NCI-H1105 (cell line): Measurements from ENCODE around the gene IL17RE.
"Not testable (repeated sequence)": the region's sequence is repeated elsewhere in the genome, so short reads cannot be mapped to it uniquely, and the experiment has no call there.

Experiments
- DNase-seq: peaks from one replicate; lab custom pipeline; 2025; lab: John Stamatoyannopoulos, UW

The IL17RE gene, protein sequence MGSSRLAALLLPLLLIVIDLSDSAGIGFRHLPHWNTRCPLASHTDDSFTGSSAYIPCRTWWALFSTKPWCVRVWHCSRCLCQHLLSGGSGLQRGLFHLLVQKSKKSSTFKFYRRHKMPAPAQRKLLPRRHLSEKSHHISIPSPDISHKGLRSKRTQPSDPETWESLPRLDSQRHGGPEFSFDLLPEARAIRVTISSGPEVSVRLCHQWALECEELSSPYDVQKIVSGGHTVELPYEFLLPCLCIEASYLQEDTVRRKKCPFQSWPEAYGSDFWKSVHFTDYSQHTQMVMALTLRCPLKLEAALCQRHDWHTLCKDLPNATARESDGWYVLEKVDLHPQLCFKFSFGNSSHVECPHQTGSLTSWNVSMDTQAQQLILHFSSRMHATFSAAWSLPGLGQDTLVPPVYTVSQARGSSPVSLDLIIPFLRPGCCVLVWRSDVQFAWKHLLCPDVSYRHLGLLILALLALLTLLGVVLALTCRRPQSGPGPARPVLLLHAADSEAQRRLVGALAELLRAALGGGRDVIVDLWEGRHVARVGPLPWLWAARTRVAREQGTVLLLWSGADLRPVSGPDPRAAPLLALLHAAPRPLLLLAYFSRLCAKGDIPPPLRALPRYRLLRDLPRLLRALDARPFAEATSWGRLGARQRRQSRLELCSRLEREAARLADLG

DNA sequence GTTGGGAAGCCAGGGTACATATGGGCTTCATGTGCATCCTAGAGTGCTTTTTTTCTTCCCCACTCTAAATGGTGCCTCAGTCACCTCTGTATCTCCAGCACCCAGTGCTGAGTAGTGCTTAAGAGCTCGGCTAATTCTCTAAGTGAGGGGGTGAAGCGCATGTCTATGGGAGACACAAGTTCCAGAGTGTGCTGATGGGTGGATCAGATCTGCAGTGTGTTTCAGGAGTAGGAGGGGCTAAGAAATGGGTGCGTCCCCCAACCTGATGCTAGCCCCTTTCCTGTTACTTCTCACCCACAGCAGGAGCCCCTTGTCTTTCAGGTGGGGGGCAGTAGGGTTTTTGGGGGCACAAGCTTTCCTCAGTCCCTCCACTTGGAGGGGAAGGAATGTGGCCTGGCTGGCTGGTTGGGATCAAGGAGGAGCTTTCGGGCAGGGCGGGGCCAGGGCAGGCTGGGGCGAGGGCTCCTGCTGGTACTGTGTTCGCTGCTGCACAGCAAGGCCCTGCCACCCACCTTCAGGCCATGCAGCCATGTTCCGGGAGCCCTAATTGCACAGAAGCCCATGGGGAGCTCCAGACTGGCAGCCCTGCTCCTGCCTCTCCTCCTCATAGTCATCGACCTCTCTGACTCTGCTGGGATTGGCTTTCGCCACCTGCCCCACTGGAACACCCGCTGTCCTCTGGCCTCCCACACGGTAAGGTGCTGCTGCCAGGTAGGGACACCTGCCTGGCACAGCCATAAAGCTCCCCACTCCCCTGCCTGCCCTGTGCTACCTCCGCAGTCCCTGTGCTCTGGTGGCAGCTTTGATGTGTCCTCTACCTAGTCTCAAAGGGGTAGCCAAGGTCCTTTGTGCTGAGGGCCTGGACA, at the start of gene IL17RE:
IL17RE (plus strand) TSS at position 477 of the 866 bp plus-strand sequence; CDS start at position 562, 85 bp downstream.
- no peak for DNase-seq

DNA sequence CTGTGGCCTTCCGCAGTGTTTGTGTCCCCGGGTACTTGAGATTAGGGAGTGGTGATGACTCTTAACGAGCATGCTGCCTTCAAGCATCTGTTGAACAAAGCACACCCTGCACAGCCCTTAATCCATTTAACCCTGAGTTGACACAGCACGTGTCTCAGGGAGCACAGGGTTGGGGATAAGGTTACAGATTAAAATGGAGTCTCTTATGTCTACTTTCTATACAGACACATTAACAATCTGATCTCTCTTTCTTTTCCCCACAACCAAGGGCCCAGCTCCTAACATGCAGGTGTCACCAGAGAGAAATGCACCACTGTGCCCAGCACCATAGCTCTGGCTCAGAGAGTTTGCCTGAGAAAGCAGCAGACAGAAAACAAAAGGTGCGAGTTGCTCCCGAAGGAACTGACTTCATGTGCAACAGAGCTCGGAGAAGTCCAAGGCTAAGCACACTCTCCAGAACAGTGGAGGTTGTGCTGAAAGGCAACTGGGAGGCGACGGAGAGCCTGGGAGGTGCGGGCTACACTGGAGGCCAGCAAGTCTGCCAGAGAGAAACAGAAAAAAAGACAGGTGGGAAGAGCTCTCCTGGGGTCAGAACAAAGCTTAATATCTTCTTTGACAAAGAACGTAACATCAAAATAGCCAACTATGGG, 48.2 kb upstream of the IL17RE start:
- DNase-seq, result not testable (repeated sequence)

DNA sequence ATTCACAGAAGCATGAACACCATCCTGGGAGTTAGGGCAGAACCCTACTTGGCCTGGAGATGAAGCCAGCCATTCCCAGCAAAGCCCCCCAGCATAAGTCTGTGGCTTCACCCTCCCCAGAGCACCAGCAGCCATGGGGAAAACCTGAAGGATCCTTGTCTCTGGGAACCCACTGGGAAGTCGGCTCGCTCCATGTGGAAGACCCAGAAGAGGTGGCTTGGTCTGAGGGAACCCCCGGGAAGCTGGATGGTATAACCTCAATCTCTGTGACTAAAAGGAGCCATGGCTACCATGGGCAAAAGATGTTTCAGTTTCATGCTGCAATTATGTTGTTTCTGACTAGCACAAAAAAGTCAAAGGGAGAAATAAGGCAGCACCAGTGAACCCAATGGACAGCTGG, 47.1 kb upstream of the IL17RE start:
- no peak for DNase-seq

DNA sequence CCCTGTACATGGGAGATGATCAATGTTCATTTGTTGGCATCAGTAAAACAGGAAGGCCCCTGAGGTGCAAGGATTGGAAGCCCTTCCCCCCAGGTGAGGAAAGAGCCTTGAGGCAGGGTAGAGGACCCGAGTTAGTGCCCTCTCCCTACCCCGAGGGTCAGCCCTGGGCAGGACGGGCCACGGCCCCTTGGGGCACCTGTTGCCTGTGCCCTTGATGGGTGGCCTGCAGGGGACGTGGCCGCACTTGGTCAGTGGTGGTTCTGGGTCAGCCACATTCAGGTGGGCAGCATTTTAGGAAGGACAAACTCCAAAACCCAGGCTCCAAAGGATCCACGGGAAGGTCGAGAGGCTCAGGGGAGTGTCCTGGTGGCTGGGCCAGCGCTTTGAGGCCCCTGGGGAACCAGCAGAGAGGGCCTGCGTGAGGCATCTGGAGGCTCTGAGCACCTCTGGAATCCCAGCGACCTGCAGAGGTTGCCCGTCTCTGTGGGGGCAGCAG, 43.1 kb upstream of the IL17RE start:
- DNase-seq, result no peak

DNA sequence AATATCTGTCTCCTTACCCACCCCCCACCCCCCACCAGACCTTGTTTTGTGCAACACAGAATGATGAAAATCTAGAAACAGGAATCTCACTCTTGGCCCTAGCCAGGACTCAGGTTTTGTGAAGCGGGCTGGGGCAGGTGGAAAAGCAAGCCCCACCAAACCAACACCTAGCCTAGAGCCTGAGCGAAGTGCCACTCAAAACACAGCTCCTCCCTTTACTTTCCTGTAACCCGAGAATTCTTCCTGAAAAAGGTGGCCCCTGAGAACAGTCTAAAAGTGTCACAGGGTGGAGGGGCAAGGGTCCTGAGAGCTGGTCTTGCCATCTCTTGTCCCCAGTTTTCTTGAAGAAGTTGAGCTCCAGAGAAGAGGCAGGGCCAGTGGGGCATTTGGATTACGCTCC, 41.4 kb upstream of the IL17RE start:
- no peak for DNase-seq

DNA sequence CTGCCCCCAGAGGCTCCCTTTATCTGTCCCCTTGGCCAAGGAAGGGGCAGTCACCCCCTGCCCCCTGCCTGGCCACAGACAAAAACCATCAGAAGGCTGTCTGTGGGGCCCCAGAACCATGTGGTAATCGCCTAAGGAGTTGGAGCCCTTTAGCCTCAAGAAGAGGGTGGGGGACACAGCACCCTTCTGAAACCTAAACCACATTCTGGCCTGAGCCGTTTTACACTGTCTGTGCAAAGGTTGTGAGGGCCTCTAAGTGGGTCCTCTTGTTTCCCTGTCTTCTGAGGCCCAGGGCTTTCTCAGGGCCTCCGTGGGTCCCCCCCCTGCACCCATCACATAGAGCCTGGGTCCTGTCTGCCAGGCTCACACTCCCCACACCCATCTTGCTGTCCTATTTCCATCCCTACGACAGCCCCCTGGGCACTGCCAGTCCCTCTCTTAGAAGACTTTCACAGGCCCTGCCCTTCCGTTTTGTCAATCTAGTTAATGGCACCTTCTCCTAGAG, 41.0 kb upstream of the IL17RE start:
- DNase-seq, result no peak

DNA sequence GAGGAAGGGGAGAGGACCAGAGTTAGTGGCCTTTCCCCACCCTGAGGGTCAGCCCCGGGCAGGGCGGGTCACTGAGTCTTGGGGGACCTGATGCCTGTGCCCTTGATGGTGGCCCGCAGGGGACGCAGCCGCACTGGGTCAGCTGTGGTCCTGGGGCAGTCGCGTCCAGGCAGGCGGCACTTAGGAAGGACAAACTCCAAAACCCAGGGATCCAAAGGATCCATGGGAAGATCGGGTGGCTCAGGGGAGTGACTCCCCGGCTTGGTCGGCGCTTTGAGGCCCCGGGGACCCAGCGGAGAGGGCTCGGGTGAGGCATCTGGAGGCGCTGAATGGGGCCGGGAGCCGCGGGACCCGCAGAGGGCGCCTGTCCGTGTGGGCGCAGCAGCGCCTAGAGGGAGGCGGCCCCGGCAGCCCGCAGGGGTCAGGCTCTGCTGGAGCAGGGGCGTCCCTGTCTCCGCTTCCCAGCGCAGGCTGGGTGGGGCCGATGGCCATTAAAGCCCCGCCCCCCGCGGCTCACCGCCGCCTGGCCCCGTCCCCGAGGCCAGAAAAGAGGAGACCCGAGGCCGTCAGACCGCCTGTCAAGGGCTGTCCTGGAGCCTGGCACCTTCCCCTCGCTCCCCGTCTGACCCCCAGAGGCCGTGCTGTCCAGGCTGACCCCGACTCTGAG, 40.1 kb upstream of the IL17RE start:
- no peak for DNase-seq

DNA sequence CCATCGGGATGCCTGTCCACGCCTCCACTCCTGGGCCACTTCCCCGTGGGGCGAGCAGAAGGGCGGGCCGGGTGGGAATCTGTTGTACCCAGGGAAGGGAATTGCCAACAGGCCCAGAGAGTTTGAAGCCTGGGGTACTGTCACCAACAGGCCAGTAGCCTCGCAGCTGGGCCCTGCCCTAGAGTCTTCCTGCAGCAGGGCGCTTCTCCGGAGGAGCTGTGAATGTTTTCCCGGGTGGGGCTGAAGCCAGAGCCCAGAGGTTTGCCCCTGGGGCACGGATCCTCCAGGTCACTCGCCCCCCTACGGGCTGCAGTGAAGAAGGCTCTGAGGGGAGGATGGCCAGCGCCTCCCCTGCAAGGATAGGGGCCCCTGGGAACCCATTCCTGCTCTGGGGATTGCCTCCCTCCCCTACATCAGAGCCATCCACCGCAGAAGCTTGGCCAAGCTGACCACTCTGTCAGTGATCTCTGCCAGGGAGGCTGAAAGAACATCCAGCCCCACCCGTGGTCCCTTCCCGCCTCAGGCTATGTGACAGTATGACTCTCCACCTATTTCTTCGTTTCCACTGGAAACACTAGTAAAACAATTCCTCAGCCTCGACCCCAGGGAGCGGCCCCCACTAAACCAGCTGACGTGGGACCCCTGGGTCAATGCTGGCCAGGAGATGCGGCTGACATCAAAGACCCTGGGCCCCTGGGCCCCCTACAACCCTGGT, 39.4 kb upstream of the IL17RE start:
- DNase-seq, result no peak

DNA sequence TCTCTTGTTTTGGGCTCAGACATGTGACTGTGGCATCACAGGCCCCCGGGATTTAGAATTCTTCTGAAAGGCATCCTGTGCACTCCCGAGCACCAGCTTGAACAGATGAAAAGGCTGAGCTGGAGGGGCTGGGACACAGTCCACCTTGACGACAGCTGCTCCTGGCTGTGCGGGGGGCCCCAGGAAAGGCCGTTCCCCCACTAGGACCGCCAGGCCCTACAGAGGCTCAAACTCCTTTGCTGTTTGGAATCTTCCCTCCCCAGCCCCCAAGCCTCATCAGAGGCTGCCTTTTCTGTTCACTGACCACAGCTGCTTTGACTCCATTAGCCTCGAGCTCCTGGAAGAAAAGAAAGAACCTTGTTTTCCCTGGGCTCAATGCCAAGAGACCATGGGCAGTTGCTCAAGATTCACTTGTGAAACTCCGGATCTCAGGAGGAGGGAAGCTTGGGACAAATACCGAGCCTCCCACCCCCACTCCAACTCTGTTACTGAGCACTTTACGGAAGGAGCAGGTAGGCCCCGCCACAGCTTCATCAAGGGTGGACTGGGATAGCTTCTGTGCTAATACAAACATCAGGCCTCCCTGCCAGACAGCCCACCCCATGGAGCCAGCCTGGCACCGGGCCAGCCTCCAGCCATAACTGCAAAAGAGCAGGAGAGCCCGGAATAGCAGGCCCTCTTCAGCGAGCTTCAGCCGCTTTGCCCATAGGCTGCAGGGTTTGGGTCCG, 38.3 kb upstream of the IL17RE start:
- no peak for DNase-seq

DNA sequence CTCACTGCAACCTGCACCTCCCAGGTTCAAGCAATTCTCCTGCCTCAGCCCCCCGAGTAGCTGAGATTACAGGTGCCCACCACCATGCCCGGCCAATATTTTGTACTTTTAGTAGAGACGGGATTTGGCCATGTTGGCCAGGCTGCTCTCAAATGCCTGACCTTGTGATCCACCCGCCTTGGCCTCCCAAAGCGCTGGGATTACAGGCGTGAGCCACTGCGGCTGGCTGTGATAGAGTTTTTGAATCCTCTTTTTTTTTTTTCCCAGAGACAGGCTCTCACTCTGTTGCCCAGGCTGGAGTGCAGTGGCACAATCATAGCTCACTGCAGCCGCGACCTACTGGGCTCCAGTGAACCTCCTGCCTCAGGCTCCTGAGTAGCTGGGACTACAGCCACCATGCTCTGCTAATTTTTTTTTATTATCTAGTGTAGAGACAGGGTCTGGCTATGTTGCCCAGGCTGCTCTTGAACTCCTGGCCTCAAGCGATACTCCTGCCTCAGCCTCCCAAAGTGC, 37.5 kb upstream of the IL17RE start:
- not testable (repeated sequence) for DNase-seq

DNA sequence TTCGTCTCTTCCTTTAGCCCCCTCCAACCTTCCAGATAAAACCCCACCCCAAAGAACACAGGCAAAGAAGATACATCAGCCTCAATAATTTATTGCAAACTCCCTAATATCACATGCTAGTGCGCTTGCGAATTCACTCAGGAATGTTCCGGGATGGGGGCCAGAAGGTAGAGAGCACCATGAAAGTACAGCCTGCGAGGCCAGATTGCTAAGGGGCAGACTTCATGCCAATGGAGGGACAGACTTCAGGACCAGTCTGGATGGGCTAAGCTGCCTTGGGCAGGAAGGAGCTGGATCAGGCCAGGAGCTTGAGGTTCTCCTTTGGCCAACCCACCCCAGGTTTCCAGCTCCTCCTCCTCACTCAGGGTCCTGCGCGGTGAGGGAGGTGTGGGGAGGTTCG, 36.0 kb upstream of the IL17RE start:
- no peak for DNase-seq

DNA sequence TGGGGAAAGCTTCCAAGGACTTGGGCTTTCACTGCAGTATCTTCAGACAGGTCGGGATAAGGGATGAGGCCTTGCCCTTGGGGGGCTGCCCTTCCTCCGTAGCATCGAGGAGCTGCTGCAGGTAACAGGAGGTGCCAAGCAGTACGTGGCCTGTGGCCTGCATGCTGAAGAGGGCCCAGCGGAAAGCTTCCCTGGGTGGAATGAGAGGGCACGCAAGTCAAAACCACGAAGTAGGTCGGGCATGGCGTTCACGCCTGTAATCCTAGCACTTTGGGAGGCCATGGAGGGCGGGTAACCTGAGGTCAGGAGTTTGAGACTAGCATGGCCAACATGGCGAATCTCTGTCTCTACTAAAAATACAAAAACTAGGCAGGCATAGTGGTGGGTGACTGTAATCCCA, 35.5 kb upstream of the IL17RE start:
- no peak for DNase-seq

DNA sequence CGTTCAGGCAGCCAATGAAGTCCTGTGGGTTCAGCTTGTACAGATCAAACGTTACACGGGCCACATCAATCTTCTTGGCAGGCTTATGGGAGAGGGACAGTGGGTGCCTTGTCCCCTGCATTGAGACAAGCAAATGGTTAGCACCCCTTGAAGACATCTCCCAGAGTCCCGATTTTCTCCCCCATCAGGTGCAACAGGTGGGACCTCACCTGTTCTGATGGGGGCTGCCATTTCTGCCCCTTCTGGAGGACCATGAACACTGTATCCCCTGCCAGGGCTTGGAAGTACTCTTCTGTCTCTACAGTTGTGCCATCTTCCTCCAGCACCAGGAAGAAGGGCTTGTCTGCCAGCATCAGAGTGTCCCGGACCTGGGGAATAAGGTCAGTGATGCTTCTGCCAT, 32.7 kb upstream of the IL17RE start:
- no peak for DNase-seq

DNA sequence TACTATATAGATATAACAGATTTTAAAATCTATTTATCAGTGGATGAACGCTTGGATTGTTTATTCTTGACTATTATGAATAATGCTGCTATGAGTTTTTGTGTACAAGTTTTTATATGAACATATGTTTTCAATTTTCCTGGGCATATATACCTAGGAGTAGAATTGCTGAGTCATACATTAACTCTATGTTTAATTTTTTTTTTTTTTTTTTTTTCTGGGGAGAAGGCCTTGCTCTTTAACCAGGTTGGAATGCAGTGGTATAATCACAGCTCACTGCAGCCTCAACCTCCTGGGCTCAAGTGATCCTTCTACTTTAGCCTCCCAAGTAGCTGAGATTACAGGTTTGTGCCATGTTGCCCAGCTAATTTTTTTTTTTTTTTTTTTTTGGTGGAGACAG, 31.7 kb upstream of the IL17RE start:
- no peak for DNase-seq

DNA sequence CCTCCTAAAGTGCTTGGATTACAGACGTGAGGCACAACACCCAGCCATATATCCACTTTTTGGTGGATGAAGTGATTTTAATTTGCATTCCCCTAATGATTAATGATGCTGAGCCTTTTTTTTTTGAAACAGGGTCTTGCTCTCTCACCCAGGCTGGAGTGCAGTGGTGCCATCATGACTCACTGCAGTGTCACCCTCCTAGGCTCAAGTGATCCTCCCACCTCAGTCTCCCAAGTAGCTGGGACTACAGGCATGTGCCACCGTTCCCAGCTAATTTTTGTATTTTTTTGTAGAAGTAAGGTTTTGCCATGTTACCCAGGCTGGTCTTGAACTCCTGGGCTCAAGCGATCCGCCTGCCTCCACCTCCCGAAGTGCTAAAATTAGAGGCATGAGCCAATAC, 30.6 kb upstream of the IL17RE start:
- DNase-seq, result not testable (repeated sequence)

DNA sequence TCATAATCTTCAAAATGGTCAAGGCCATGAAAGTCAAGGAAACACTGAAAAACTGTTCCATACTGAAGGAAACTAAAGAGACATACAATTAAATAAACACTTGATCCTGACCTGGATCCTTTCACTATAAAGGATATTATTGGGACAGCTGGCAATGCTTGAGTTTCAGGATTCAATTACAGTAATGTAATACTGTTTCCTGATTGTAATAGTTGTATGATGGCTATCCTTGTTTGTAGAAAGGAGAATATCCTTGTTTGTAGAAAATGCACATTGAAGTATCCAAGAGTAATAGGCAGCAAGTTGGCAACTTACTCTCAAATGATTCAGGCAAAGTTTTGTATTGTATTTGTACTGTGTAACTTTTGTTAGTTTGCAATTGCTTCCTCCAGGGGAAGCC, 27.2 kb upstream of the IL17RE start:
- no peak for DNase-seq

DNA sequence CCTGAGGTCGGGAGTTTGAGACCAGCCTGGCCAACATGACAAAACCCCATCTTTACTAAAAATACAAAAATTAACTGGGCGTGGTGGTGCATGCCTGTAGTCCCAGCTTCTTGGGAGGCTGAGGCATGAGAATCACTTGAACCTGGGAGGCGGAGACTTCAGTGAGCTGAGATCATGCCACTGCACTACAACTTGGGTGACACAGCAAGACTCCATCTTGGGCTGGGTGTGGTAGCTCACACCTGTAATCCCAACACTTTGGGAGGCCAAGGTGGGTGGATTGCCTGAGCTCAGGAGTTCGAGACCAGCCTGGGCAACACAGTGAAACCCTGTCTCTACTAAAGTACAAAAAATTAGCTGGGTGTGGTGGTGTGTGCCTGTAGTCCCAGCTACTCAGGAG, 26.4 kb upstream of the IL17RE start:
- not testable (repeated sequence) for DNase-seq

DNA sequence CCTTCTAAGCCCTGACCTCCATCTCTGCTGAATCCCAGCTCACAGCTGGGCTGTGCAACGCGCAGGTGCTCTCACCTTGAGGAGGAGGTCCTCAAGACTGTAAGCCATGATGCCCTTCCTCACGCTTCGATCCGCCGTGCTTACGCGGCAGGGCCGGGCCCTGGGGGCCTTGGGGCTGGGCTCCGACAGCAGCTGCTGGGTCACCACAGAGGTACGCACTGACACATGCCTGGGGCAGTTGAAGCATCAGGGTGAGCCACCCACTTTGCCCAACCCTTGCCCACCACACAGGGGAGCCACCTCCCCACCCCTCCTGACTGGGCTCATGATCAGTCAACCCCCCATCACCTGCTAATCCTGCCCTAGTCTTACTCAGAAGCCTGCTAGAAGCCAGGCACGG, 25.7 kb upstream of the IL17RE start:
- no peak for DNase-seq

DNA sequence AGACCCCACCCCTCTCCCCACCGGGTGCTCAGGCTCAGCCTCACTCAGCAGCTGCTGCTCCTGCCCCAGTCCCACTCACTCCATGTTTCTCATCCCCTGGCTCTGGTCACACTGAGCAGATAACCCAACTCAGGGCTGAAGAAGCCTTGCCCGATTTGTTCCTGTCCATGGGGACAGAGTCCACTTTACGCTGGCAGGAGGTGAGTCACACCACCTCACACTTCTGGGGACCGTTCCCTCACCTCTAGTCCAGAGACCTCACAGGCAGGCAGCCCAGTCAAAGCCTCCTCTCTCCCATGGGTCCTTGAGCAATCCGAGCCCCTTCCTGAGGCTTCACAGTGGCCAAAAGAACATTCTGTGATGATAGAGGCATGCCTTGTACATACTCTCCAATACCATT, 23.9 kb upstream of the IL17RE start:
- DNase-seq, result no peak
